HepG2 (cell line): ENCODE data around the gene HOXD9. TPM values are rescaled to one million over a fixed set of nuclear protein-coding genes. Genes with fewer than 3 reads are reported as not detected.

Experiments used
- ATAC-seq: fragments of 200-7000 bp; cut with Tn5 transposase; 3 replicates; pipeline ENCODE4 v1.9.1; 2020; ENCODE audit warnings: mild to moderate bottlenecking, moderate library complexity
- BruUV-seq: library from RNA; stranded (reverse); fragments of 400-500 nt; replicated peaks from 2 replicates; lab custom pipeline; 2021; lab: Mats Ljungman, UMichigan
- CTCF ChIA-PET: fragments of 300-600 bp; formaldehyde crosslinking; extraction: SDS; loops from one replicate; lab custom pipeline; 2021; ENCODE audit warnings: low total read pairs, inconsistent platforms, low intra/inter-chr PET ratio; lab: Yijun Ruan, JAX
- POLR2A ChIA-PET: fragments of 350-600 bp; sonication (Branson Sonifier 250); formaldehyde crosslinking; loops from one replicate; lab custom pipeline; 2020; ENCODE audit warnings: antibody characterized with exemption, inconsistent platforms; lab: Yijun Ruan, JAX
- DNase-seq: peaks from one replicate; pipeline ENCODE4 v3.0.0-alpha.2; 2015; ENCODE audit warnings: low spot score
- FAIRE-seq: peaks from 3 replicates; lab custom pipeline; 2011; peaks lifted over from hg19 to GRCh38; lab: Jason Lieb, UNC
- H2AFZ ChIP-seq: one replicate; pipeline ENCODE4 v1.6.1; 2011; ENCODE audit warnings: low read length, inconsistent platforms
- H3K27ac ChIP-seq: fragments of 300-600 bp; 3 replicates; pipeline ENCODE4 v1.8.0; 2011; ENCODE audit warnings: mixed run types, mild to moderate bottlenecking, mixed read lengths, low read length, inconsistent platforms; ENCODE audit not compliant: insufficient read depth; ENCODE audit errors: extremely low read length
- H3K27me3 ChIP-seq, 2 experiments: fragments of 200-600 bp in 1 of 2; 2 replicates in 1 of 2; 3 replicates in 1 of 2; pipeline versions ENCODE4 v1.6.0 to v1.8.0; 2011; ENCODE audit warnings: low read length in 2 of 2, mild to moderate bottlenecking in 2 of 2, moderate library complexity in 2 of 2, inconsistent platforms in 1 of 2; ENCODE audit not compliant: insufficient read depth in 2 of 2, control insufficient read depth in 1 of 2
- H3K36me3 ChIP-seq, 2 experiments: fragments of 200-600 bp in 1 of 2; replicated peaks in 1 of 2; 2 replicates in 1 of 2; 3 replicates in 1 of 2; pipeline versions ENCODE4 v1.5.1 to v1.8.0; 2011; ENCODE audit warnings: low read length in 2 of 2, inconsistent platforms in 1 of 2; ENCODE audit not compliant: insufficient read depth in 2 of 2, control insufficient read depth in 1 of 2
- H3K4me1 ChIP-seq: 2 replicates; pipeline ENCODE4 v1.5.1; 2012; ENCODE audit warnings: low read length, inconsistent platforms; ENCODE audit not compliant: insufficient read depth
- H3K4me2 ChIP-seq: 2 replicates; pipeline ENCODE4 v1.6.0; 2011; ENCODE audit warnings: low read depth, low read length, inconsistent platforms
- H3K4me3 ChIP-seq, 3 experiments: fragments of 200-600 bp in 1 of 3; sonication (generic), shearing (Covaris generic) in 1 of 3; replicated peaks in 1 of 3; 2 replicates each; pipeline ENCODE4 v1.5.1; 2011 to 2016; ENCODE audit warnings: low read length in 3 of 3, inconsistent platforms in 2 of 3, low read depth in 2 of 3, mild to moderate bottlenecking in 2 of 3, control low read depth in 1 of 3, mixed read lengths in 1 of 3; ENCODE audit not compliant: insufficient read depth in 1 of 3
- H3K79me2 ChIP-seq: one replicate; pipeline ENCODE4 v1.6.1; 2011; ENCODE audit warnings: low read length, inconsistent platforms; ENCODE audit not compliant: insufficient read depth
- H3K9ac ChIP-seq: 2 replicates; pipeline ENCODE4 v1.6.0; 2011; ENCODE audit warnings: mild to moderate bottlenecking, low read depth, low read length, inconsistent platforms; ENCODE audit not compliant: insufficient read depth
- H3K9me3 ChIP-seq: 2 replicates; pipeline ENCODE4 v1.5.1; 2012; ENCODE audit warnings: mild to moderate bottlenecking, low read length
- H4K20me1 ChIP-seq: 2 replicates; pipeline ENCODE4 v1.6.0; 2011; ENCODE audit warnings: inconsistent platforms, mild to moderate bottlenecking, low read length, moderate library complexity; ENCODE audit not compliant: insufficient read depth
- CENPX ChIP-seq: sonication (generic); formaldehyde crosslinking; IDR thresholded peaks from 2 replicates; pipeline ENCODE4 v1.9.0; 2021; ENCODE audit warnings: mild to moderate bottlenecking, missing genetic modification reagents, moderate library complexity
- FUBP1 ChIP-seq: sonication (generic); formaldehyde crosslinking; IDR thresholded peaks from 2 replicates; pipeline ENCODE4 v1.5.1; 2020; ENCODE audit warnings: missing genetic modification reagents, mild to moderate bottlenecking, borderline replicate concordance
- PCBP2 ChIP-seq: fragments of 200-400 bp; formaldehyde crosslinking; optimal IDR thresholded peaks from 2 replicates; pipeline ENCODE3; 2018; ENCODE audit warnings: low read length, low read depth; ENCODE audit not compliant: poor library complexity, severe bottlenecking
- THAP7 ChIP-seq: sonication (generic); formaldehyde crosslinking; IDR thresholded peaks from 2 replicates; pipeline ENCODE4 v1.8.1; 2023; ENCODE audit warnings: mild to moderate bottlenecking, missing genetic modification reagents
- ZSCAN20 ChIP-seq: sonication (generic); formaldehyde crosslinking; IDR thresholded peaks from 2 replicates; pipeline ENCODE4 v1.4.0; 2020; ENCODE audit warnings: missing genetic modification reagents, mild to moderate bottlenecking, borderline replicate concordance
- WGBS: methylation state at CpG from one replicate; pipeline ENCODE4 v1.1.6; 2017; ENCODE audit warnings: low lambda C conversion rate; 5-methylcytosine and 5-hydroxymethylcytosine counted together
- in situ Hi-C: cut with HindIII; loops from 2 replicates; pipeline ENCODE4 v1.10.0; 2017; ENCODE audit warnings: low pct_unique_long_range_greater_than_20kb; ENCODE audit not compliant: extremely low pct_ligation_motif_present
- intact Hi-C: fragments of 100-400 bp; cut with micrococcal nuclease; formaldehyde crosslinking; loops from one replicate; pipeline ENCODE4 v1.10.0; 2022; ENCODE audit not compliant: unreplicated experiment
- polyA plus RNA-seq, 8 experiments: library from polyadenylated mRNA; depleted of rRNA in 3 of 8; stranded (reverse) in 7 of 8; unstranded in 1 of 8; fragments of >200 nt; fragmentation: Illumina TruSeq in 4 of 8; extraction: Trizol in 4 of 8; gene quantifications; 2 replicates each; pipeline versions ENCODE4 v1.2.1 to v1.2.3, GENCODE V29; 2011 to 2016; ENCODE audit warnings: low read depth in 4 of 8, missing spikeins in 1 of 8, mixed read lengths in 1 of 8; ENCODE audit not compliant: insufficient read depth in 1 of 8
- total RNA-seq, 5 experiments: library from RNA; depleted of rRNA; stranded (reverse); fragments of >200 nt; fragmentation: Illumina TruSeq; extraction: Trizol; gene quantifications; 2 replicates each; pipeline ENCODE4 v1.2.3, GENCODE V29; 2016; ENCODE audit warnings: low read depth in 1 of 5

HOXD9 gene
- total and polyA plus RNA-seq, 2 of the 13 experiments (the other 11 are each of a cell fraction or from before 2014, with no cell fraction given), result not detected

- FAIRE-seq (no peak), DNase-seq (no peak), ATAC-seq (no peak)
- POLR2A ChIA-PET, result no interaction called here
- H3K36me3 ChIP-seq, result no peaks in the 10 kb centered on the region
- H4K20me1 ChIP-seq, result no peaks in the 10 kb centered on the region; the same call in 1 of the 2 replicates
- peaks cover 17% of the 10 kb centered on the region for H3K4me1 ChIP-seq
- no TSS peak for BruUV-seq
- no peak overlapping the region for H2AFZ ChIP-seq
- no peaks in the 10 kb centered on the region for H3K79me2 ChIP-seq
- 63% methylated on average over 30 of the region's 30 CpGs for WGBS
- no peak overlapping the region for H3K4me3 ChIP-seq
- in situ Hi-C loops, result loop anchor here (5.0 kb wide), 2 partner anchors 412 to 732 kb away; no protein-coding TSS in a partner anchor
- no peaks in the 10 kb centered on the region for H3K9me3 ChIP-seq
- intact Hi-C loops, result loop anchor here (5.0 kb wide), 1 partner anchor 897 kb away; no protein-coding TSS in a partner anchor
- no peak overlapping the region for H3K27ac ChIP-seq
- TF ChIP-seq CENPX, result no peak
- TF ChIP-seq PCBP2, result no peak
- no peak for TF ChIP-seq THAP7 (CRISPR knock-in tag)
- TF ChIP-seq FUBP1, result no peak
- no peak for TF ChIP-seq ZSCAN20 (CRISPR knock-in tag)
- TF ChIP-seq, all 625 proteins: peak for 0
- CTCF ChIA-PET, result interaction anchor here (3.0 kb wide), 1 partner anchor 732 kb away, joined by 30 read pairs; no protein-coding TSS in a partner anchor
- Histone ChIP-seq H3K9ac (no peak overlapping the region), H3K4me2 (no peak overlapping the region), H3K27me3 (peaks cover 25 to 98% of the 10 kb centered on the region in 2 experiments)
These were observed 23.3 kb upstream of the HOXD9 start for GRCh38 chr2:176099159-176099727.
